SK-N-SH treated with all-trans-retinoic acid at 6 μM for 48 hours (cell line): ENCODE results near the gene THTPA.
A peak's percentile ranks its signal among the peaks of the same experiment; 100 is the strongest.

Experiments used
- ATAC-seq: fragments of 200-7000 bp; cut with Tn5 transposase; 3 replicates; pipeline ENCODE4 v1.9.1; 2020; ENCODE audit warnings: mild to moderate bottlenecking, moderate library complexity
- ARNTL ChIP-seq: fragments of 450-650 bp; formaldehyde crosslinking; IDR thresholded peaks from 2 replicates; pipeline ENCODE4 v1.5.0; 2020; ENCODE audit warnings: low read depth, mild to moderate bottlenecking, moderate library complexity, borderline replicate concordance
- CREB5 ChIP-seq: fragments of 250-450 bp; sonication (Bioruptor Pico); IDR thresholded peaks from 2 replicates; pipeline ENCODE4 v1.5.1; 2020; ENCODE audit warnings: low read depth, mild to moderate bottlenecking, moderate library complexity
- CSDC2 ChIP-seq: fragments of 250-450 bp; sonication (Bioruptor Pico); IDR thresholded peaks from 2 replicates; pipeline ENCODE4 v1.5.0; 2020; ENCODE audit warnings: mild to moderate bottlenecking, moderate library complexity
- CSRNP3 ChIP-seq: fragments of 250-450 bp; sonication (Bioruptor Pico); IDR thresholded peaks from 2 replicates; pipeline ENCODE4 v1.5.1; 2021; ENCODE audit warnings: mild to moderate bottlenecking, moderate library complexity
- ESRRG ChIP-seq: fragments of 250-450 bp; sonication (Bioruptor Pico); IDR thresholded peaks from 2 replicates; pipeline ENCODE4 v1.6.1; 2021; ENCODE audit warnings: mild to moderate bottlenecking
- GLIS3 ChIP-seq: fragments of 250-450 bp; sonication (Bioruptor Pico); IDR thresholded peaks from 2 replicates; pipeline ENCODE4 v1.5.0; 2020; ENCODE audit warnings: mild to moderate bottlenecking, moderate library complexity
- ISL1 ChIP-seq: fragments of 250-450 bp; sonication (Bioruptor Pico); IDR thresholded peaks from 2 replicates; pipeline ENCODE4 v2.1.2; 2022; ENCODE audit warnings: mild to moderate bottlenecking, moderate library complexity
- PATZ1 ChIP-seq: fragments of 250-450 bp; sonication (Bioruptor Pico); IDR thresholded peaks from 2 replicates; pipeline ENCODE4 v1.8.0; 2020; ENCODE audit warnings: mild to moderate bottlenecking, moderate library complexity, borderline replicate concordance
- RARB ChIP-seq: fragments of 250-450 bp; sonication (Bioruptor Pico); IDR thresholded peaks from 2 replicates; pipeline ENCODE4 v1.8.0; 2021; ENCODE audit warnings: mild to moderate bottlenecking, moderate library complexity
- SNAI2 ChIP-seq: fragments of 250-450 bp; sonication (Bioruptor Pico); IDR thresholded peaks from 2 replicates; pipeline ENCODE4 v1.5.0; 2020; ENCODE audit warnings: mild to moderate bottlenecking, moderate library complexity
- TCF4 ChIP-seq: fragments of 250-450 bp; sonication (Bioruptor Pico); IDR thresholded peaks from 2 replicates; pipeline ENCODE4 v1.8.0; 2021; ENCODE audit warnings: mild to moderate bottlenecking, moderate library complexity, borderline replicate concordance
- TSHZ2 ChIP-seq: fragments of 250-450 bp; sonication (Bioruptor Pico); IDR thresholded peaks from 2 replicates; pipeline ENCODE4 v1.5.0; 2020; ENCODE audit warnings: mild to moderate bottlenecking, moderate library complexity
- ZC3H10 ChIP-seq: fragments of 250-450 bp; sonication (Bioruptor Pico); IDR thresholded peaks from 2 replicates; pipeline ENCODE4 v1.5.1; 2021; ENCODE audit warnings: mild to moderate bottlenecking, moderate library complexity
- ZFP3 ChIP-seq: fragments of 250-450 bp; sonication (Bioruptor Pico); IDR thresholded peaks from 2 replicates; pipeline ENCODE4 v1.5.0; 2020; ENCODE audit warnings: mild to moderate bottlenecking, moderate library complexity
- ZNF565 ChIP-seq: fragments of 450-650 bp; formaldehyde crosslinking; conservative IDR thresholded peaks from 2 replicates; pipeline ENCODE4 v1.5.0; 2020; ENCODE audit warnings: low read depth, mild to moderate bottlenecking, moderate library complexity
- ZNF70 ChIP-seq: fragments of 450-650 bp; formaldehyde crosslinking; IDR thresholded peaks from 2 replicates; pipeline ENCODE4 v1.5.0; 2020; ENCODE audit warnings: mild to moderate bottlenecking, moderate library complexity
- ZNF8 ChIP-seq: fragments of 450-650 bp; formaldehyde crosslinking; IDR thresholded peaks from 2 replicates; pipeline ENCODE4 v1.5.0; 2020; ENCODE audit warnings: mild to moderate bottlenecking, moderate library complexity
- TF ChIP-seq, protein P1 (sequence below): fragments of 250-450 bp; sonication (Bioruptor Pico); IDR thresholded peaks from 2 replicates; pipeline ENCODE4 v1.8.0; 2021; ENCODE audit warnings: low read depth, mild to moderate bottlenecking, moderate library complexity, borderline replicate concordance

The THTPA gene

DNA sequence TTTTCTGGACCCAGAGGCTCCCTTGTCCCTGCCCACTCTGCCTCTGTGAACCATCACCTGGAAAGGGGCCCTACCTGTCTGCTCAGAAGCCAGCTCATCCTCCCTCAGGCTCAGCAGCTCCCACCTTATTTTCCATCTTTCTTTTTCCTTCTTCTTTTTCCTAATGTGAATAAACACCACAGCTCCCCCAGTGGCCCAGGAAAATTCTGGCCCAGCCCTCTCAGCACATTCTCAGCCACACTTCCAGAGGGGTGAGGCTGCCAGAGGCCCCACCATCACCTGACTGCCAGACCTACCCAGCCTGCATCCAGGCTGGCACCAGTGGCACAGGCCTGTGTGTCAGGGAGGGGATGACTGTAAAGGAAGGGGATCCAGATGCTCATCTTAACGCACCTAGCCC, 27.5 kb upstream of the THTPA start:
- no peak for TF ChIP-seq ZNF8
- no peak for TF ChIP-seq CREB5 (CRISPR knock-in tag)
- TF ChIP-seq CSRNP3 (CRISPR knock-in tag) = no peak
- TF ChIP-seq ZFP3 = no peak
- no peak for TF ChIP-seq SNAI2 (CRISPR knock-in tag)
- no peak for TF ChIP-seq ISL1
- no peak for TF ChIP-seq TSHZ2 (CRISPR knock-in tag)
- TF ChIP-seq CSDC2 (CRISPR knock-in tag) = no peak
- no peak for TF ChIP-seq ESRRG
- no peak for TF ChIP-seq ZC3H10 (CRISPR knock-in tag)
- TF ChIP-seq ZNF565 = no peak
- no peak for TF ChIP-seq PATZ1
- TF ChIP-seq, protein P1, sequence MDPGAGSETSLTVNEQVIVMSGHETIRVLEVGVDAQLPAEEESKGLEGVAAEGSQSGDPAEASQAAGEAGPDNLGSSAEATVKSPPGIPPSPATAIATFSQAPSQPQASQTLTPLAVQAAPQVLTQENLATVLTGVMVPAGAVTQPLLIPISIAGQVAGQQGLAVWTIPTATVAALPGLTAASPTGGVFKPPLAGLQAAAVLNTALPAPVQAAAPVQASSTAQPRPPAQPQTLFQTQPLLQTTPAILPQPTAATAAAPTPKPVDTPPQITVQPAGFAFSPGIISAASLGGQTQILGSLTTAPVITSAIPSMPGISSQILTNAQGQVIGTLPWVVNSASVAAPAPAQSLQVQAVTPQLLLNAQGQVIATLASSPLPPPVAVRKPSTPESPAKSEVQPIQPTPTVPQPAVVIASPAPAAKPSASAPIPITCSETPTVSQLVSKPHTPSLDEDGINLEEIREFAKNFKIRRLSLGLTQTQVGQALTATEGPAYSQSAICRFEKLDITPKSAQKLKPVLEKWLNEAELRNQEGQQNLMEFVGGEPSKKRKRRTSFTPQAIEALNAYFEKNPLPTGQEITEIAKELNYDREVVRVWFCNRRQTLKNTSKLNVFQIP (CRISPR knock-in tag) = no peak
- TF ChIP-seq TCF4 (CRISPR knock-in tag) = no peak
- no peak for TF ChIP-seq ZNF70 (CRISPR knock-in tag)
- TF ChIP-seq GLIS3 (CRISPR knock-in tag) = no peak
- ATAC-seq = peak; percentile 57

DNA sequence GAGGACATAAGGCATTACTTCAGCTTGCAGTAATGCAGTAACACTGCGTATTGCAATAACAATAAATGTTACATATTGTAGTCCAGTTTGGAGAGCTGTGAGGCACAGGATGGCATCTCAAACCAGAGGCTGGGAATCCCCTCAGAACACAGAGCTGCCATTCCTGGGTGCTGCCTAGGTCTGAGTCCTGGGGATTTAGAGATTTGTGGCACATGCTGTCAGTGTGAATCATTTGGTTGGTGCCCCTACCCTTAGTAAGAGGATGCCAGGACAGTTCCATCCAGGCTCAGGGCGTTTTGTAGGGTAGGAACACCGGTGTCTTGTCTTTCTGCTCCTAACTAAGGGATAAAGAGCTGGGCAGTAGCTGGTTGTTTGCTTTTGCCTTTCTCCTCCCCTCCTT, 27.1 kb upstream of the THTPA start:
- TF ChIP-seq ZFP3 (no peak), GLIS3 (CRISPR knock-in tag) (no peak), RARB (CRISPR knock-in tag) (no peak), SNAI2 (CRISPR knock-in tag) (no peak)
- no peak for ATAC-seq

- no peak for ATAC-seq
- TF ChIP-seq RARB (CRISPR knock-in tag) (no peak), PATZ1 (no peak), ARNTL (CRISPR knock-in tag) (no peak)
Observed at GRCh38 chr14:23530375-23531055, 25.6 kb upstream of the THTPA start.
